GM23248 (cell line): ENCODE measurements around the gene C9orf72. TPM values are rescaled to one million over a fixed set of nuclear protein-coding genes. Genes with fewer than 3 reads are reported as not detected.

ENCODE experiments used
- DNase-seq: peaks from one replicate; pipeline ENCODE4 v3.0.0-alpha.2; 2015
- H2AFZ ChIP-seq: fragments of 200-600 bp; sonication (generic); 2 replicates; pipeline ENCODE4 v1.6.1; 2016; ENCODE audit warnings: antibody characterized with exemption
- H3F3A ChIP-seq: fragments of 200-600 bp; sonication (generic); 2 replicates; pipeline ENCODE4 v1.6.1; 2016; ENCODE audit warnings: mild to moderate bottlenecking, antibody characterized with exemption, mixed run types; ENCODE audit not compliant: insufficient read depth
- H3K27ac ChIP-seq: fragments of 200-600 bp; sonication (generic); 2 replicates; pipeline ENCODE4 v1.5.1; 2016; ENCODE audit warnings: mild to moderate bottlenecking
- H3K27me3 ChIP-seq: fragments of 200-600 bp; sonication (generic); replicated peaks from 2 replicates; pipeline ENCODE4 v1.6.1; 2016; ENCODE audit warnings: mild to moderate bottlenecking; ENCODE audit not compliant: insufficient read depth
- H3K36me3 ChIP-seq: fragments of 200-600 bp; sonication (generic); 2 replicates; pipeline ENCODE4 v1.6.1; 2016; ENCODE audit warnings: low read depth, mild to moderate bottlenecking
- H3K4me1 ChIP-seq: fragments of 200-600 bp; sonication (generic); 2 replicates; pipeline ENCODE4 v1.6.1; 2016; ENCODE audit warnings: mild to moderate bottlenecking; ENCODE audit not compliant: insufficient read depth
- H3K4me2 ChIP-seq: fragments of 200-600 bp; sonication (generic); one replicate; pipeline ENCODE4 v1.6.1; 2016; ENCODE audit warnings: mild to moderate bottlenecking; ENCODE audit not compliant: unreplicated experiment
- H3K4me3 ChIP-seq: fragments of 200-600 bp; sonication (generic); 2 replicates; pipeline ENCODE4 v1.5.1; 2016; ENCODE audit warnings: mild to moderate bottlenecking
- H3K79me2 ChIP-seq: fragments of 200-600 bp; sonication (generic); 2 replicates; pipeline ENCODE4 v1.6.1; 2016; ENCODE audit warnings: mild to moderate bottlenecking; ENCODE audit not compliant: insufficient read depth
- H3K9ac ChIP-seq: fragments of 200-600 bp; sonication (generic); 2 replicates; pipeline ENCODE4 v1.6.1; 2016; ENCODE audit warnings: mild to moderate bottlenecking
- H3K9me2 ChIP-seq: fragments of 200-600 bp; sonication (generic); 2 replicates; pipeline ENCODE4 v1.6.1; 2016; ENCODE audit warnings: mixed run types, mild to moderate bottlenecking, moderate library complexity; ENCODE audit not compliant: insufficient read depth
- H3K9me3 ChIP-seq: fragments of 200-600 bp; sonication (generic); one replicate; pipeline ENCODE4 v1.6.1; 2017; ENCODE audit warnings: low read depth
- H4K20me1 ChIP-seq: fragments of 200-600 bp; sonication (generic); 2 replicates; pipeline ENCODE4 v1.6.0; 2016; ENCODE audit not compliant: insufficient read depth
- EZH2 ChIP-seq: fragments of 200-600 bp; sonication (generic); IDR thresholded peaks from 2 replicates; pipeline ENCODE4 v1.6.1; 2018; ENCODE audit warnings: antibody characterized with exemption, mild to moderate bottlenecking; ENCODE audit not compliant: insufficient read depth, poor library complexity, severe bottlenecking
- EZH2phosphoT487 ChIP-seq: fragments of 200-600 bp; sonication (generic); IDR thresholded peaks from 2 replicates; pipeline ENCODE4 v1.6.1; 2018; ENCODE audit warnings: antibody characterized with exemption, moderate library complexity, mild to moderate bottlenecking, low read depth; ENCODE audit not compliant: insufficient read depth
- WGBS, 2 experiments: methylation state at CpG; one replicate each; pipeline ENCODE4 v1.1.6; 2015 to 2017; ENCODE audit warnings: low lambda C conversion rate in 2 of 2, low coverage in 1 of 2; ENCODE audit errors: missing lambda C conversion rate in 2 of 2; 5-methylcytosine and 5-hydroxymethylcytosine counted together
- in situ Hi-C: fragments of 300-500 bp; cut with MboI; formaldehyde crosslinking; loops from 2 replicates; pipeline ENCODE4 v1.15.0; 2020
- polyA plus RNA-seq: library from polyadenylated mRNA; unstranded; fragments of >200 nt; fragmentation: Nextera tagmentation; extraction: Ambion mirVana; gene quantifications from 2 replicates; pipeline ENCODE4 v1.2.1, GENCODE V29; 2016
- total RNA-seq: library from RNA; depleted of rRNA; stranded (reverse); fragments of >200 nt; shearing (Covaris generic); gene quantifications from 2 replicates; pipeline ENCODE4 v1.2.3, GENCODE V29; 2014

The C9orf72 gene
- total and polyA plus RNA-seq, 2 experiments from 2014 or later, result 3.3 to 4.0 TPM

DNA sequence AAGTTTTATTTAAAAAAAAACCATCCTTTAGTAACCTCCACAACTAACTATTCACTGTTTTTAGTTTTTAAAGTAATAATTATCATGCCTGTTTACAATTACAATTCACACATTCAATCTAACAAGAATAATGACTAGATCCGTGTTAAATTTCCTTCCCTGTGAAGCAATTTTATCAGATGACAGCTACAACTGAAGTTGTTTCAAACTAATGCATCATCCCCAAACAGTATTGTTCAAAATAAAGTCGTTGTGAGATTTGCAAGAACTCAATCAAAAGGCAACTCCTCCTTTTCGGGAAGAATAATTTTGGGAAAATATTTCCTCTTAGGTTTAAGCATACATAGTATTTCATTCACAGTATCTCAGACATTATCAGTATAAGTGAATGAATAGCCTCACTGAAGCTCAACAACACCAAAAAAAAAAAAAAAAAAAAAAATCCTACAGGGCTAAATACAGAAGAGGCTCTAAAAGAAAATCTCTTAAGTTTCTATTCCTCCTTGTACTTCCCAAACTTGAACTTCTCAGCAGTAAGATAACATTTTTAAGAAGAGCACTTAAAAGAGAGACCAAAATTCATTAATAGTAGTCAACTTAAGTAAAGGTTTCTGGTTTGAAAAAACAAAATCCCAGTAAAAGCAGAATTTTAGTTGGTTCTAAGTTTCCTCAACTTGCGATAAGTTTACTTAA, 9.4 kb downstream of the C9orf72 start:
- Histone ChIP-seq H4K20me1 (no peaks in the 10 kb centered on the region), H3K27ac (no peak overlapping the region), H3K4me2 (no peak overlapping the region), H2AFZ (no peak overlapping the region), H3K79me2 (no peaks in the 10 kb centered on the region), H3K9ac (no peak overlapping the region), H3K4me1 (no peaks in the 10 kb centered on the region), H3K9me3 (no peaks in the 10 kb centered on the region), H3F3A (no peaks in the 10 kb centered on the region), H3K36me3 (no peaks in the 10 kb centered on the region), H3K9me2 (no peaks in the 10 kb centered on the region), H3K4me3 (no peak overlapping the region), H3K27me3 (no peaks in the 10 kb centered on the region)
- in situ Hi-C loops, result no loop called here
- no peak for TF ChIP-seq EZH2
- TF ChIP-seq EZH2phosphoT487, result no peak
- 92 to 94% methylated on average over 4 of the region's 4 CpGs for WGBS, 2 experiments
- DNase-seq, result no peak

DNA sequence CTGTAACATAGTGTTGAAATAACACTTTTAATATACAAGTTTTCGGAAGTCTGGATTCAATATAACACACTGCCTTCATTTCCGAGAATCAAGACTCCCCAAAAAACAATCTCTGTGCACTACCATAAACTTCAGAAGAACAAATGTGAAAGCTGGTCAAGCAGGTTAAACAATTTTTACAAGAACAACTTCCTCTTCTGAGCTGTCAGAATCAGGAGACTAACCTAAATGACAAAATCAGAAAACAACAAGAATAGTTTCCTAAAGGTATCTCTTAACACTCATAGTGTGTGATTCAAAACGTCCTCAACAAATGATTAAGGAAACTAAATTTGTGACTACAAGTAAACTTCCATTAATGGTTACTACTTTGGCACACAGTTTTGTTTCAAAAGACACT, 11.6 kb downstream of the C9orf72 start:
- DNase-seq, result no peak
- no peaks in the 10 kb centered on the region for H4K20me1 ChIP-seq
- no peak overlapping the region for H3K4me3 ChIP-seq
- H3F3A ChIP-seq, result no peaks in the 10 kb centered on the region
- H3K79me2 ChIP-seq, result no peaks in the 10 kb centered on the region
- H3K9ac ChIP-seq, result no peak overlapping the region
- TF ChIP-seq EZH2phosphoT487, result no peak
- TF ChIP-seq EZH2, result no peak
- H3K27me3 ChIP-seq, result no peaks in the 10 kb centered on the region
- no peaks in the 10 kb centered on the region for H3K4me1 ChIP-seq
- H3K36me3 ChIP-seq, result no peaks in the 10 kb centered on the region
- in situ Hi-C loops, result no loop called here
- WGBS, 2 experiments, result 93 to 94% methylated on average over 3 of the region's 3 CpGs
- no peak overlapping the region for H3K27ac ChIP-seq
- no peak overlapping the region for H2AFZ ChIP-seq
- no peaks in the 10 kb centered on the region for H3K9me2 ChIP-seq
- H3K4me2 ChIP-seq, result no peak overlapping the region
- H3K9me3 ChIP-seq, result no peaks in the 10 kb centered on the region

DNA sequence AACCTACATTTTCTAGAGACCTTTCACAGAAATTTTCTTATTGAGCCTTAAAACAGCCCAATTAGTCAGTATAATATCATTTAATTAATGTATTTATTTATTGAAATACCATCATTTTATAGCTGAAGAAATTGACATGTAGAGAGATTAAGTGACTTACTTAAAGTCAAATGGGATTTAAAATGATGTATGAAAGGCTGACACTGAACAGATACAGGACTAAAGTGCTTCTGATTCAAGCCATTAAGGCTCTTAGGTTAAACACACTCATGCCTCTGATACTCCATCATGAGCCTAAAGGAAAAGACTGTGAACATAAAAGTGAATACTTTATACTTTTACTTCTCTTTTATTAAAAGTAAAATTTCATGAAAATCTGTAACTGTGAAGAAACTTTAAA, 12.8 kb downstream of the C9orf72 start:
- no peak for DNase-seq
- no peak overlapping the region for H2AFZ ChIP-seq
- H3K4me3 ChIP-seq, result no peak overlapping the region
- H3F3A ChIP-seq, result no peaks in the 10 kb centered on the region
- no peak overlapping the region for H3K27ac ChIP-seq
- H3K79me2 ChIP-seq, result no peaks in the 10 kb centered on the region
- no peaks in the 10 kb centered on the region for H3K4me1 ChIP-seq
- no peaks in the 10 kb centered on the region for H3K27me3 ChIP-seq
- no peaks in the 10 kb centered on the region for H3K9me2 ChIP-seq
- H3K9me3 ChIP-seq, result no peaks in the 10 kb centered on the region
- H3K4me2 ChIP-seq, result no peak overlapping the region
- no peaks in the 10 kb centered on the region for H3K36me3 ChIP-seq
- H3K9ac ChIP-seq, result no peak overlapping the region
- in situ Hi-C loops, result no loop called here
- H4K20me1 ChIP-seq, result no peaks in the 10 kb centered on the region
- TF ChIP-seq EZH2 (no peak), EZH2phosphoT487 (no peak)

DNA sequence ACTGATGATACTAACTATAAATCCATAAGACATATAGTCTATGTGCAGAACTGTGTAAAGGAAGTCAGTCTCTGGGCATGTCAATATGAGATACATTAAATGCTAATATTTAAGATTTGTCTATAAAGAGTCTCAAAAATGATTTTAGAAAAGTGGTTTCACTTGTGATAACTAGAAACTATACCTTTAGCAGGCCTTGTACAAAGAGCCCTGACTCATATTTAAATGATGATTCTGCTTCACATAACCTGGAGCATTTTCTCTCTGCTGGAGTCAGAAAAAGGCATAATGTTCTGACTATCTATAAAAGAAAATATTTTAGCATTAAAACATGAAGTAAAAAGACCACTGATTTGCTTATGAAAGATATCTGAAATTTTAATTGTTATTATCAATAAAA, 15.0 kb downstream of the C9orf72 start:
- no peak overlapping the region for H3K27ac ChIP-seq
- no peak for TF ChIP-seq EZH2
- no peak for TF ChIP-seq EZH2phosphoT487

DNA sequence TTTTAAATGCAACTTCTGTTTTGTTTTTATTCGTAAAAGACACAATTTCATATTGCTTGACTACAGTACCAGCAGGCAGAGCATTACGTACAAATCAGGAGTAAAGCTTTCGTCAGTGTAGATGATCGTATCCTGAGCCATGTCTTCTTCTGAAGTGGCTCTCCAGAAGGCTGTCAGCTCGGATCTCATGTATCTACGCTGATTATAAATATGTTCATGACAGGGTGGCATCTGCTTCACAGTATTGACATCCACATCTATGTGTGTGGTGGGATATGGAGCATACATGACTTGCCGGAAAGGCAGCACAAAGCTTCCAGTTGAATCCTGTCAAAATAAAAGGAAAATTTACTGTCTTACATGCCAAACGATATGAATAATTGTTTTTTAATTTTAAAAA, 16.8 kb downstream of the C9orf72 start:
- WGBS, 2 experiments, result 82 to 86% methylated on average over 8 of the region's 8 CpGs
- H3K36me3 ChIP-seq, result no peaks in the 10 kb centered on the region

More for the DNA sequence above, 15.0 kb downstream of the C9orf72 start:
- in situ Hi-C loops, result no loop called here
- Histone ChIP-seq H3F3A (no peaks in the 10 kb centered on the region), H3K9me3 (no peaks in the 10 kb centered on the region), H3K4me3 (no peak overlapping the region), H3K27me3 (no peaks in the 10 kb centered on the region), H3K4me1 (no peaks in the 10 kb centered on the region), H4K20me1 (no peaks in the 10 kb centered on the region), H3K9ac (no peak overlapping the region), H2AFZ (no peak overlapping the region), H3K9me2 (no peaks in the 10 kb centered on the region), H3K4me2 (no peak overlapping the region), H3K36me3 (no peaks in the 10 kb centered on the region), H3K79me2 (no peaks in the 10 kb centered on the region)
- DNase-seq, result no peak

More for the DNA sequence above, 16.8 kb downstream of the C9orf72 start:
- no peaks in the 10 kb centered on the region for H3K9me3 ChIP-seq
- H3K9me2 ChIP-seq, result no peaks in the 10 kb centered on the region
- H3K27ac ChIP-seq, result no peak overlapping the region
- H3K27me3 ChIP-seq, result no peaks in the 10 kb centered on the region
- no peak overlapping the region for H3K4me2 ChIP-seq
- H3K4me3 ChIP-seq, result no peak overlapping the region
- H3F3A ChIP-seq, result no peaks in the 10 kb centered on the region
- in situ Hi-C loops, result no loop called here
- no peaks in the 10 kb centered on the region for H3K79me2 ChIP-seq
- no peak overlapping the region for H3K9ac ChIP-seq
- TF ChIP-seq EZH2phosphoT487 (no peak), EZH2 (no peak)
- H2AFZ ChIP-seq, result no peak overlapping the region
- no peak for DNase-seq
- H4K20me1 ChIP-seq, result no peaks in the 10 kb centered on the region
- no peaks in the 10 kb centered on the region for H3K4me1 ChIP-seq
